ENCODE measurements around the gene FRAT1.

The FRAT1 gene

GRCh38 chr10:97365761-97366351, 46.8 kb downstream of the FRAT1 start:
- Histone ChIP-seq H3K36me3 (ENCODE audit: insufficient read depth) (no peaks in the 10 kb centered on the region), H3K4me1 (ENCODE audit: low read depth, poor library complexity, severe bottlenecking) (no peaks in the 10 kb centered on the region), H2AFZ (ENCODE audit: low read depth) (no peak overlapping the region), H3K9ac (no peak overlapping the region), H3K79me2 (ENCODE audit: insufficient read depth, low read depth) (no peaks in the 10 kb centered on the region), H3K4me2 (no peak overlapping the region), H3K27ac (no peak overlapping the region), H4K20me1 (ENCODE audit: insufficient read depth) (no peaks in the 10 kb centered on the region), H3K27me3 (ENCODE audit: insufficient read depth, low read depth) (no peaks in the 10 kb centered on the region), H3K4me3 (IDR thresholded peaks at IDR 0.05; ENCODE audit: insufficient read depth, low read depth, low read length) (no peak overlapping the region)
- TF ChIP-seq CTCF (conservative IDR thresholded peaks at IDR 0.05; ENCODE audit: low read depth, low read length), result no peak

- Histone ChIP-seq H3K27ac (no peak overlapping the region), H3K27me3 (ENCODE audit: insufficient read depth, low read depth) (no peaks in the 10 kb centered on the region), H3K36me3 (ENCODE audit: insufficient read depth) (no peaks in the 10 kb centered on the region; the same call in 1 of the 2 replicates), H3K9ac (no peak overlapping the region), H3K4me3 (IDR thresholded peaks at IDR 0.05; ENCODE audit: insufficient read depth, low read depth, low read length) (no peak overlapping the region), H2AFZ (ENCODE audit: low read depth) (no peak overlapping the region), H3K4me1 (ENCODE audit: low read depth, poor library complexity, severe bottlenecking) (no peaks in the 10 kb centered on the region), H3K4me2 (no peak overlapping the region), H3K79me2 (ENCODE audit: insufficient read depth, low read depth) (no peaks in the 10 kb centered on the region), H4K20me1 (ENCODE audit: insufficient read depth) (no peaks in the 10 kb centered on the region)
- no peak for TF ChIP-seq CTCF (conservative IDR thresholded peaks at IDR 0.05; ENCODE audit: low read depth, low read length)
Observed at GRCh38 chr10:97366572-97366971, 47.5 kb downstream of the FRAT1 start.

GRCh38 chr10:97367126-97367649, 48.1 kb downstream of the FRAT1 start:
- no peak overlapping the region for H3K27ac ChIP-seq
- no peak overlapping the region for H3K4me2 ChIP-seq
- H3K36me3 ChIP-seq (ENCODE audit: insufficient read depth), result no peaks in the 10 kb centered on the region; the same call in 1 of the 2 replicates

More at GRCh38 chr10:97367126-97367649, 48.1 kb downstream of the FRAT1 start:
- Histone ChIP-seq H3K9ac (no peak overlapping the region), H3K4me1 (ENCODE audit: low read depth, poor library complexity, severe bottlenecking) (no peaks in the 10 kb centered on the region), H2AFZ (ENCODE audit: low read depth) (no peak overlapping the region), H3K4me3 (IDR thresholded peaks at IDR 0.05; ENCODE audit: insufficient read depth, low read depth, low read length) (no peak overlapping the region), H4K20me1 (ENCODE audit: insufficient read depth) (no peaks in the 10 kb centered on the region), H3K27me3 (ENCODE audit: insufficient read depth, low read depth) (no peaks in the 10 kb centered on the region), H3K79me2 (ENCODE audit: insufficient read depth, low read depth) (no peaks in the 10 kb centered on the region)
- no peak for TF ChIP-seq CTCF (conservative IDR thresholded peaks at IDR 0.05; ENCODE audit: low read depth, low read length)
